A549 (cell line): Measurements from ENCODE around the gene SF3B3. TPM values are rescaled to one million over a fixed set of nuclear protein-coding genes. Genes with fewer than 3 reads are reported as not detected.

ENCODE experiments used
- ATAC-seq, 2 experiments: fragments of 200-7000 bp in 1 of 2; fragments of >200 bp in 1 of 2; cut with Nextera tagmentation in 1 of 2; cut with Tn5 transposase in 1 of 2; 3 replicates each; pipeline versions ENCODE4 v1.8.0 to v1.9.1; 2018 to 2020; ENCODE audit warnings: mild to moderate bottlenecking in 1 of 2, moderate library complexity in 1 of 2
- CTCF ChIA-PET: fragments of 300-600 bp; sonication (Branson Sonifier 250); formaldehyde crosslinking; extraction: SDS; loops from one replicate; lab custom pipeline; 2021; ENCODE audit warnings: antibody characterized with exemption, inconsistent platforms; lab: Yijun Ruan, JAX
- POLR2A ChIA-PET: fragments of 350-600 bp; formaldehyde crosslinking; extraction: SDS; loops from one replicate; lab custom pipeline; 2021; ENCODE audit warnings: antibody characterized with exemption, inconsistent platforms; lab: Yijun Ruan, JAX
- DNase-seq, 2 experiments: peaks; one replicate each; pipeline versions ENCODE4 v3.0.0 to v3.0.0-alpha.2; 2011 to 2016; ENCODE audit warnings: low read depth in 1 of 2, low spot score in 1 of 2
- FAIRE-seq: peaks from 2 replicates; lab custom pipeline; 2011; peaks lifted over from hg19 to GRCh38; lab: Jason Lieb, UNC
- H3K27ac ChIP-seq, 2 experiments: fragments of >200 bp; sonication (Bioruptor Twin); formaldehyde crosslinking; 3 replicates each; pipeline ENCODE4 v1.5.1; 2016 to 2017
- H3K4me1 ChIP-seq: fragments of >200 bp; sonication (Bioruptor Twin); formaldehyde crosslinking; 3 replicates; pipeline ENCODE4 v1.6.1; 2016
- H3K4me2 ChIP-seq: fragments of >200 bp; sonication (Bioruptor Twin); formaldehyde crosslinking; 3 replicates; pipeline ENCODE4 v1.6.1; 2016
- H3K4me3 ChIP-seq: fragments of >200 bp; sonication (Bioruptor Twin); formaldehyde crosslinking; 3 replicates; pipeline ENCODE4 v1.5.1; 2016
- H3K9me3 ChIP-seq: fragments of >200 bp; sonication (Bioruptor Twin); formaldehyde crosslinking; 3 replicates; pipeline ENCODE4 v1.6.1; 2016
- ATOH8 ChIP-seq: fragments of 250-450 bp; sonication (Bioruptor Pico); IDR thresholded peaks from 2 replicates; pipeline ENCODE4 v1.5.0; 2020; ENCODE audit warnings: low read depth, mild to moderate bottlenecking, moderate library complexity
- BCL3 ChIP-seq: fragments of >200 bp; sonication (Bioruptor Twin); formaldehyde crosslinking; IDR thresholded peaks from 3 replicates; pipeline ENCODE4 v1.6.1; 2016
- CTCF ChIP-seq: fragments of >200 bp; sonication (Bioruptor Twin); formaldehyde crosslinking; IDR thresholded peaks from 3 replicates; pipeline ENCODE4 v1.5.1; 2016
- EHMT2 ChIP-seq: fragments of 200-600 bp; sonication (generic); IDR thresholded peaks from 2 replicates; pipeline ENCODE4 v1.6.1; 2016; ENCODE audit warnings: antibody characterized with exemption, low read depth, mild to moderate bottlenecking, moderate library complexity
- ELK1 ChIP-seq: fragments of 150-350 bp; IDR thresholded peaks from 2 replicates; pipeline ENCODE4 v1.6.1; 2014; ENCODE audit warnings: low read depth, mild to moderate bottlenecking, low read length
- EP300 ChIP-seq, 2 experiments: fragments of >200 bp; sonication (Bioruptor Twin); formaldehyde crosslinking; IDR thresholded peaks; 2 replicates in 1 of 2; 3 replicates in 1 of 2; pipeline ENCODE4 v1.6.1; 2016 to 2017
- FOSB ChIP-seq: fragments of 250-450 bp; sonication (Bioruptor Pico); IDR thresholded peaks from 2 replicates; pipeline ENCODE4 v1.5.0; 2020; ENCODE audit warnings: mild to moderate bottlenecking, moderate library complexity
- FOSL2 ChIP-seq, 2 experiments: fragments of 450-650 bp in 1 of 2; fragments of >200 bp in 1 of 2; sonication (Bioruptor Twin) in 1 of 2; formaldehyde crosslinking; IDR thresholded peaks; 2 replicates each; pipeline versions ENCODE4 v1.5.0 to v1.6.1; 2016 to 2020; ENCODE audit warnings: mild to moderate bottlenecking in 1 of 2, moderate library complexity in 1 of 2
- FOXS1 ChIP-seq: fragments of 250-450 bp; sonication (Bioruptor Pico); IDR thresholded peaks from 2 replicates; pipeline ENCODE4 v1.5.0; 2020; ENCODE audit warnings: mild to moderate bottlenecking, moderate library complexity
- HDAC2 ChIP-seq: fragments of 200-600 bp; sonication (generic); IDR thresholded peaks from 2 replicates; pipeline ENCODE4 v1.6.1; 2016
- HES2 ChIP-seq: fragments of >200 bp; sonication (Bioruptor Twin); formaldehyde crosslinking; IDR thresholded peaks from 2 replicates; pipeline ENCODE4 v1.6.1; 2016
- HOXB5 ChIP-seq: fragments of 250-450 bp; sonication (Bioruptor Pico); IDR thresholded peaks from 2 replicates; pipeline ENCODE4 v1.5.0; 2020; ENCODE audit warnings: mild to moderate bottlenecking, moderate library complexity
- JUN ChIP-seq, 2 experiments: fragments of >200 bp; sonication (Bioruptor Twin); formaldehyde crosslinking; IDR thresholded peaks; 2 replicates in 1 of 2; 3 replicates in 1 of 2; pipeline ENCODE4 v1.6.1; 2016 to 2017
- MYC ChIP-seq: IDR thresholded peaks from 2 replicates; pipeline ENCODE4 v1.6.1; 2012; ENCODE audit warnings: mild to moderate bottlenecking, inconsistent platforms, low read length, improper control_type of control experiment, borderline replicate concordance
- POLR2A ChIP-seq: IDR thresholded peaks from 2 replicates; pipeline ENCODE4 v1.6.1; 2012; ENCODE audit warnings: mild to moderate bottlenecking, low read length
- POLR2AphosphoS2 ChIP-seq: conservative IDR thresholded peaks from 2 replicates; pipeline ENCODE4 v1.6.1; 2012; ENCODE audit warnings: low read length, improper control_type of control experiment, inconsistent platforms
- RCOR1 ChIP-seq: fragments of 150-350 bp; IDR thresholded peaks from 2 replicates; pipeline ENCODE4 v1.6.1; 2014; ENCODE audit warnings: antibody characterized with exemption, low read length, low read depth
- TFCP2L1 ChIP-seq: fragments of 250-450 bp; sonication (Bioruptor Pico); IDR thresholded peaks from 2 replicates; pipeline ENCODE4 v1.5.0; 2021; ENCODE audit warnings: mild to moderate bottlenecking
- ZFP36 ChIP-seq: fragments of 450-650 bp; IDR thresholded peaks from 2 replicates; pipeline ENCODE4 v1.6.1; 2014; ENCODE audit warnings: borderline replicate concordance; ENCODE audit not compliant: partially characterized antibody
- ZNF302 ChIP-seq: fragments of 250-450 bp; sonication (Bioruptor Pico); IDR thresholded peaks from 2 replicates; pipeline ENCODE4 v1.9.0; 2021; ENCODE audit warnings: inconsistent platforms, mild to moderate bottlenecking, moderate library complexity
- WGBS: methylation state at CpG from one replicate; pipeline ENCODE4 v1.1.6; 2017; ENCODE audit errors: missing lambda C conversion rate; 5-methylcytosine and 5-hydroxymethylcytosine counted together
- polyA plus RNA-seq, 4 experiments: library from polyadenylated mRNA; depleted of rRNA in 3 of 4; stranded (reverse); fragments of >200 nt; fragmentation: RNase III in 1 of 4; extraction: RNeasy Plus Mini Kit Qiagen cat#74134 plus additional on column Dnase treatment in 1 of 4; gene quantifications; 2 replicates in 3 of 4; 3 replicates in 1 of 4; pipeline ENCODE4 v1.2.3, GENCODE V29; 2011 to 2017

SF3B3 gene
- polyA plus RNA-seq, 2 of the 4 experiments (the other 2 are of a cell fraction) = 111 to 155 TPM

GRCh38 chr16:70510216-70510615, 13.4 kb upstream of the SF3B3 start:
- TF ChIP-seq HES2 (no peak), POLR2AphosphoS2 (no peak), EHMT2 (no peak), POLR2A (no peak), FOSL2 (IDR thresholded peaks at IDR 0.05) (no peak), FOSL2 (CRISPR knock-in tag; IDR thresholded peaks at IDR 0.05) (no peak), TFCP2L1 (CRISPR knock-in tag) (no peak), RCOR1 (no peak), HOXB5 (CRISPR knock-in tag) (no peak), HDAC2 (no peak), MYC (no peak), FOXS1 (CRISPR knock-in tag) (no peak), ELK1 (no peak), JUN (IDR thresholded peaks at IDR 0.05) (no peak), EP300 (IDR thresholded peaks at IDR 0.05) (no peak), ATOH8 (CRISPR knock-in tag) (no peak)
- CTCF ChIA-PET = interaction anchor here (1.7 to 1.8 kb wide), 2 partner anchors 15 to 142 kb away, joined by 4 to 8 read pairs; no protein-coding TSS in a partner anchor
- 96% methylated on average over 3 of the region's 3 CpGs for WGBS
- Histone ChIP-seq H3K4me1 (peaks cover 6% of the 10 kb centered on the region; the same call in 1 of the 3 replicates), H3K27ac (no peak overlapping the region), H3K4me3 (no peak overlapping the region), H3K9me3 (no peaks in the 10 kb centered on the region), H3K4me2 (no peak overlapping the region)
- DNase-seq = no peak
- ATAC-seq = no peak
- FAIRE-seq = no peak
- POLR2A ChIA-PET = no interaction called here

GRCh38 chr16:70511833-70512232, 11.8 kb upstream of the SF3B3 start:
- POLR2A ChIA-PET = no interaction called here
- H3K9me3 ChIP-seq = no peaks in the 10 kb centered on the region
- no peak for ATAC-seq
- no peak overlapping the region for H3K4me2 ChIP-seq
- H3K4me3 ChIP-seq = no peak overlapping the region
- WGBS = 95% methylated on average over 1 of the region's 1 CpG
- H3K4me1 ChIP-seq = peaks cover 6% of the 10 kb centered on the region; the same call in 1 of the 3 replicates
- TF ChIP-seq ZNF302 (CRISPR knock-in tag) = no peak
- TF ChIP-seq TFCP2L1 (CRISPR knock-in tag) = no peak
- no peak for TF ChIP-seq EP300 (IDR thresholded peaks at IDR 0.05)
- TF ChIP-seq CTCF = no peak
- TF ChIP-seq HES2 = no peak
- TF ChIP-seq POLR2A = no peak
- no peak for TF ChIP-seq BCL3
- TF ChIP-seq MYC = no peak
- no peak for TF ChIP-seq FOSB (CRISPR knock-in tag)
- TF ChIP-seq ZFP36 = no peak
- CTCF ChIA-PET = interaction anchor here (0.8 kb wide), 1 partner anchor 11 kb away, joined by 3 read pairs; no protein-coding TSS in a partner anchor
- DNase-seq = no peak
- H3K27ac ChIP-seq = peak overlapping the region in 1 of 2 experiments; percentile 6; a peak in 1 of 6 replicates
- FAIRE-seq = no peak
